Activated CD8-positive, alpha-beta memory T cell treated with anti-CD3 and anti-CD28 coated beads for 48 hours (primary cell): ENCODE data around the gene NLN.
"Not testable (repeated sequence)": the region's sequence is repeated elsewhere in the genome, so short reads cannot be mapped to it uniquely, and the experiment has no call there.

Source experiments
- DNase-seq, 3 experiments: peaks; one replicate each; pipeline ENCODE4 v3.0.0-alpha.2; 2020; ENCODE audit warnings: low read depth in 2 of 3, low spot score in 2 of 3

The NLN gene

DNA sequence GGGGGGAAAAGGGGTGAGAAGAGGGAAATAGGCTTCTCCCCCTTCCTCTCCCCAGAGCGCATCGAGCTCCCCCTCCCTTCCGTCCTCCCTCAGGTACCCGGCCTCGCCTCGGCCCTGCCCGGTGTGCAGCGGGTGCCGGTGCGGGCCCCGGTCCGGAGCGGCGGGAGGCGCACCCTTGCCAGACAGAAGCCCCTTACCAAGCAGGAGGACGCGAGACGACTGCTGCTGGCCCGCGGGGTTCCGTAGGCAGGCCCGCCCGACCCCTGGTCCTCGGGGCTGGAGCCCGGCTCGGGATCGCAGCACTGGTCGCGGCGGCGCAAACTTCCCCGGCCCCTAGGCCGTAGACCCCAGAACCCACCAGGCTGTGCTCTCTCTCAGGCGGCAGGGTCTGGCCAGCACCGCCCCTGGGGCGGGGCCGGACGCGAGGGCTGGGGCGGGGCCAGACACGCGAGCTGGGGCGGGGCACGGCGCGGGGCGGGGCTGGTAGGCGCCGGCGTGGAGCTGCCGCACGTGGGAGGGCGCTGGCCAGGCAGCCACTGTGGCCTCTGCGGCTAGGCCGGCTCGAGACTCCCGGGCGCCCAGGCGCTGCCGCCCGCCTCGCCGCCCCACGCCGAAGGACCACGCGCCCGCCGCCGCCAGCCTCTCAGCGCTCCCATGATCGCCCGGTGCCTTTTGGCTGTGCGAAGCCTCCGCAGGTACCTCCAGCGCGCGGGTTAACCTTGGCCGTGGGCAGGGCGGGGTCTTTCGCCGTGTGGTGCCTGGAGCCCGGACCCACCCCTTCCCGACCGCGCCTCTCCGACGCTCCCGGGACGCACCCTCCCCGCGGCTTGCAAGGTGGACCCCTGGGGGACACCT lies at the start of gene NLN, which contains the start of gene SGTB:
NLN (plus strand) TSS at position 486 of the 855 bp plus-strand sequence; CDS start at position 655, 169 bp downstream.
SGTB (minus strand) TSS at position 390 of the 855 bp plus-strand sequence. CDS start 1,302 bp downstream, outside the sequence.
- DNase-seq = peak; percentile 64 to 82 (median 78)

DNA sequence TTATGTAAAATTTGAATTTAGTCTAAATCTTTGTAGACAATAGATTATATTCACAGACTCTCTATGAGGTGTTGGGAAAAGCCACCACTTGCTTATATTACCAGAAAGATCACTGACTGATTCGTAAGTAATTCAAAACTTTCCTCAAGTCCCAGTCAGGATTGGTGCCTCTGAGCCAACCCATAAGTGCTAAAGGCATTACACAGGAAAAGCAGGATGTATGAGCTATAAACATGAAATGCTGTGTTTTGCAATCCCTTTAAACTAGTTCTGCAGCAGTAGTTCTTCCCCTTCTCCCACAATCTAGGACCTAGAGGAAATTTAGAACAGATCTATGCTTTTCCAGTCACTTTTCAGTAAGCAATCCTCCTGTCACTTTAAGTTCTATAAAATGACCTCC lies 49.2 kb upstream of the NLN start:
- no peak for DNase-seq

- DNase-seq = no peak
Observed at GRCh38 chr5:65674749-65675148, 47.3 kb upstream of the NLN start.

- DNase-seq = not testable (repeated sequence)
Observed at GRCh38 chr5:65676056-65676455, 45.9 kb upstream of the NLN start.

DNA sequence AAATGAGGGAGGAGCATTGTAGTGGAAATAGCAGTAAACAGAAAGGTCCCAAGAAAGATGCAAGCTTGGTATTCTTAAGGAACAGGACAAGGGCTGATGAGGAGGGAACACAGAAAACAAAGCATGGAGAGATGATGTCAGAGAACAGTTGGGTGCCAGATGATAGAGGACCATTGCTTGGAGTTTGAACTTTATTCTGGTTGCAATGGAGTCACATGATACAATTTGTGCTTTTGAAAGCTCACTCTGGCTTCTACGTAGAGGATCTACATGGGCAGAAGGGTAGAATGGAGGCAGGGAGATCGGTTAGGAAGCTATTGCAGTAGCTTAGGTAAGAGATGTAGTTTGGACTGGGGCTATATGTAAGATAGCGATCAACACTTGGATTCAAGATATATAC lies 39.9 kb upstream of the NLN start:
- DNase-seq = no peak

- DNase-seq = no peak
Observed at GRCh38 chr5:65693121-65693520, 28.9 kb upstream of the NLN start.

- no peak for DNase-seq
Observed at GRCh38 chr5:65695162-65695755, 26.7 kb upstream of the NLN start.

DNA sequence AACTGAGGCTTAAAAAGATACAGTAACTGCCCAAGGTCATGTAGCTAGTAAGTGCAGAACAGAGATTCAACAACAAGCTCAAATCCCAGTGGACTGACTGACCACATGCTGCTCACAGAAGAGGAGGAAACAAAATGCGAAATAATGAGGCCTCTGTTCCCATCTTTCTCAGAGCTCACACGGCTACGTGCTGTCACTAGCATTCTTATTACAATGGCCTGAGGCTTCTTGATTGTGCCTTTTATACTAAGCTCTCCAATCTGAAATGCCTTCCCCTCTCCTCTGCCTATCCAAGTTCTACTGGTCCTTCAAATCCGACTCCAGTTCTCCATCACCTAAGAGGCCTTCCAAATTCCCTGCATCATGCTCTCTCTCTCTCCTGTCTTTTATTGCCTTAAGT lies 26.1 kb upstream of the NLN start:
- DNase-seq = no peak

DNA sequence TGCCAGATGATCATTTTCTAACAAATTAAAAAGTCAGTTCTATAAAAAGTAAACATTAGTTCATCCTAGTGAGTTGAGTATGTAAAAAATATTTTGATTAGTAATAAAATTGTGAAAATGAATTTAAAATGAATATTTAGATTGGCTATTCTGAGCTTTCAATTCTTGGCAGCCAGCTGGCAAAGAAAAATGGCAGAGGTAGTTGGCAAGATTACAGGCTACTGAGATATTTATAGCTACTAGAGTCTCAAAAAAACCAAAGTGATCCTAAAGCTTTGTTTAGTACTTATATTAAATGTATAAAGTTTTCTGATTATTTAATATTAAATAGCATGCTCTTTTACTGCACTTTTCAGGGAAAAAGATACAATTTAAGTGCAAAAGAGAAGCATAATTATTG lies 25.1 kb upstream of the NLN start:
- DNase-seq = no peak

GRCh38 chr5:65699338-65699737 lies 22.7 kb upstream of the NLN start:
- no peak for DNase-seq

GRCh38 chr5:65702036-65702435 lies 20.0 kb upstream of the NLN start:
- DNase-seq = no peak

- DNase-seq = no peak
Observed at GRCh38 chr5:65704621-65705239, 17.3 kb upstream of the NLN start.

GRCh38 chr5:65707663-65708062 lies 14.3 kb upstream of the NLN start:
- no peak for DNase-seq

DNA sequence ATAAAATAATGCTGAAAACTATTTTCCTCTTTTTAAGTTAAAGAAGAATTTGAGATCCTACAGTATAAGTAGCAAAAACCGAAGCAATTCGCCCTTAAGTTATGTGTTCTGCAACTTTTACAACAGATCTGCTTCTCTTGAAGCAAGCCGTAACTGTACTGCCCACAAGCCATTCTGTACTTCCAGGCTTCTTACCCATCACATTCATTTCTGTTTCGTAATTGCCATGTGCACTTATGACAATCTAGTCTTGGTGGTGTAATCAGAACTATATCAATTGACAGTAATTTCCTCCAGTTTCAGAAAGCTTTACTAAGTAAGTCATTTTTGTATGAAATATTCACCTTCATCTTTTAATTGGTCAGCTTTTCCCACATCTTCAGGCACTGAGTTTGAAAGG lies 13.9 kb upstream of the NLN start:
- no peak for DNase-seq

DNA sequence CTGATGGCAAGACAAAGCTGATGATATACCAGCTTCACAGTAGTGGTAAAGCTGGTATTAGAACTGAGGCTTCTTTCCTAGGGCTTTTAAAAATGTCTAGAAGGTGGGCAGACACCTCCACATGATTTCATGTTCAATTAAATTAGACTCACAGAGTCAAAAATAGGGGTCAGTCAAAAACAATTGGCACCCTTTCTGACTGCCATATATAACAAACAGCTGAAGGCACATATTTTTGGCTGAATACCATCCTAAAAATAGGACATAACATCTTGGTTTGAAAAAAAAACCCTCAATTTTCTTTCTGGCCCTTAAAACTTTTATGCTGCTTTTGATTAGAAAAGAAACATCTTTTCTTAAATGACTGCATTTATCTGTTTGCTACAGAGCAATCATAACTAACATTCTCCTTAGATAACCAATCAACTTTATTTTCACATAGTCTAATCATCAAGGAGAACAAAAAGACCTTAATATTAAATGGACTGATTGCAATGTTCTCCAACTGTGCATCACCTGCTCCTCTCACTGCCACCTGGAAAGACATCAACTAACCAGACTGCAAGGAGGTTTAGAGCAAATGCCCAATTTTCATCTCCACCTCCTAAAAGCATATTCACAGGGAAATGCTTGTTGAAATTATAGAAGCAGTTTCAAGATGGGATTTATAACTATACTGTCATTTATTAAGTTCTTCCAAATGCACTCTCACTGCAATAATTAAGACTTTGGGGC lies 3.3 kb upstream of the NLN start:
- DNase-seq = no peak

- no peak for DNase-seq
Observed at GRCh38 chr5:65721050-65721719, 820 bp upstream of the NLN start.

GRCh38 chr5:65722575-65723403 lies 784 bp downstream of the NLN start:
- no peak for DNase-seq

DNA sequence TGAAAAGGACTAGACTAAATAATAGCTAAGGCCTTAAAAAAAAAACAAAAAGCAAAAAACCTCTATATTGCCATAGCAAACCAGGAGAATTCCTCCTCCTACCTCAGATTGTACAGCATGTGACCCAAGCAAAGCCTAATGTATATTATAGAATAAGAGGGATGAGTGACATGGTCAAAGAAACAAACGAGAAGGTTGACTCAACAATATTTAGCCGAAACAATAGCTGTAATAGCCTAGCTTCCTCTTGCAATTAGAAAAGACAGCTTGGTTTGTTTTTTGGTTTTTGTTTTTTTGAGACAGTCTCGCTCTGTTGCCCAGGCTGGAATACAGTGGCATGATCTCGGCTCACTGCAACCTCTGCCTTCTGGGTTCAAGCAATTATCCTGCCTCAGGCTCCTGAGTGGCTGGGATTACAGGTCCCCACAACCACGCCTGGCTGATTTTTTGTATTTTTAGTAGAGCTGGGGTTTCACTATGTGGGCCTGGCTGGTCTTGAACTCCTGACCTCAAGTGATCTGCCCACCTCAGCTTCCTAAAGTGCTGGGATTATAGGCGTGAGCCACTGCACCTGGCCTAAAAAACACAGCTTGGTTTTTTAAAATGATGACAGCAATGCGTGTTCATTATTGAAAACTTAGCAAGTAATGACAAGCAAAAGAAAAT lies 5.6 kb downstream of the NLN start:
- DNase-seq = no peak

- DNase-seq = no peak
Observed at GRCh38 chr5:65728218-65728617, 6.2 kb downstream of the NLN start.
